ENCODE measurements around the gene PDSS2.

The PDSS2 gene

GRCh38 chr6:107235511-107235910 lies 223.9 kb downstream of the PDSS2 start:
- Histone ChIP-seq H3K4me3 (ENCODE audit: low read length in 2 of 2) (no peak overlapping the region), H3K9ac (ENCODE audit: low read depth, low read length, poor library complexity) (no peak overlapping the region), H3K4me1 (ENCODE audit: control insufficient read depth in 2 of 2, insufficient read depth in 1 of 2, low read depth in 1 of 2, low read length in 2 of 2) (no peaks in the 10 kb centered on the region), H2BK120ac (ENCODE audit: low read depth, low read length) (no peak overlapping the region), H2BK15ac (ENCODE audit: low read length) (no peak overlapping the region), H2BK5ac (ENCODE audit: low read length) (no peak overlapping the region), H3K18ac (ENCODE audit: low read length) (no peak overlapping the region), H2AFZ (ENCODE audit: low read length) (no peak overlapping the region), H3K14ac (ENCODE audit: low read length) (no peak overlapping the region), H2AK5ac (ENCODE audit: low read depth, low read length) (no peak overlapping the region), H3K9me3 (replicated peaks in 1 of 2; ENCODE audit: control insufficient read depth in 2 of 2, insufficient read depth in 1 of 2, low read depth in 1 of 2, low read length in 2 of 2) (peaks cover 0 to 8% of the 10 kb centered on the region in 2 donors), H3K4ac (ENCODE audit: low read length) (no peak overlapping the region), H4K8ac (ENCODE audit: low read depth, low read length) (no peak overlapping the region), H3K4me2 (ENCODE audit: insufficient read depth, low read length, poor library complexity, severe bottlenecking) (no peak overlapping the region), H3K36me3 (replicated peaks in 1 of 2; ENCODE audit: control insufficient read depth in 2 of 2, insufficient read depth in 2 of 2, low read length in 2 of 2) (no peaks in the 10 kb centered on the region), H3K23ac (ENCODE audit: low read depth, low read length, poor library complexity) (no peak overlapping the region), H3K27ac (replicated peaks; ENCODE audit: low read length) (no peak overlapping the region), H3K27me3 (ENCODE audit: control insufficient read depth in 3 of 3, insufficient read depth in 3 of 3, low read depth in 1 of 3, low read length in 3 of 3) (no peaks in the 10 kb centered on the region), H3K79me1 (ENCODE audit: low read depth, low read length) (no peaks in the 10 kb centered on the region), H4K91ac (ENCODE audit: low read depth, low read length, poor library complexity) (no peak overlapping the region), H2BK12ac (ENCODE audit: low read length) (no peak overlapping the region)
- DNase-seq (ENCODE audit: low spot score): no peak

- Histone ChIP-seq H2BK120ac (ENCODE audit: low read depth, low read length) (no peak overlapping the region), H3K4me2 (ENCODE audit: insufficient read depth, low read length, poor library complexity, severe bottlenecking) (no peak overlapping the region), H3K18ac (ENCODE audit: low read length) (no peak overlapping the region), H3K36me3 (replicated peaks in 1 of 2; ENCODE audit: control insufficient read depth in 2 of 2, insufficient read depth in 2 of 2, low read length in 2 of 2) (no peaks in the 10 kb centered on the region), H3K9me3 (replicated peaks in 1 of 2; ENCODE audit: control insufficient read depth in 2 of 2, insufficient read depth in 1 of 2, low read depth in 1 of 2, low read length in 2 of 2) (peaks cover 0 to 8% of the 10 kb centered on the region in 2 donors), H3K9ac (ENCODE audit: low read depth, low read length, poor library complexity) (no peak overlapping the region), H2AK5ac (ENCODE audit: low read depth, low read length) (no peak overlapping the region), H2BK15ac (ENCODE audit: low read length) (no peak overlapping the region), H4K8ac (ENCODE audit: low read depth, low read length) (no peak overlapping the region), H3K27me3 (ENCODE audit: control insufficient read depth in 3 of 3, insufficient read depth in 3 of 3, low read depth in 1 of 3, low read length in 3 of 3) (no peaks in the 10 kb centered on the region), H3K4me1 (ENCODE audit: control insufficient read depth in 2 of 2, insufficient read depth in 1 of 2, low read depth in 1 of 2, low read length in 2 of 2) (no peaks in the 10 kb centered on the region), H3K23ac (ENCODE audit: low read depth, low read length, poor library complexity) (no peak overlapping the region), H3K4ac (ENCODE audit: low read length) (no peak overlapping the region), H3K79me1 (ENCODE audit: low read depth, low read length) (no peaks in the 10 kb centered on the region), H4K91ac (ENCODE audit: low read depth, low read length, poor library complexity) (no peak overlapping the region), H3K4me3 (ENCODE audit: low read length in 2 of 2) (no peak overlapping the region), H2AFZ (ENCODE audit: low read length) (no peak overlapping the region), H3K27ac (replicated peaks; ENCODE audit: low read length) (no peak overlapping the region), H2BK12ac (ENCODE audit: low read length) (no peak overlapping the region), H3K14ac (ENCODE audit: low read length) (no peak overlapping the region), H2BK5ac (ENCODE audit: low read length) (no peak overlapping the region)
- DNase-seq (ENCODE audit: low spot score): no peak
- whole genome bisulfite sequencing, 2 donors (ENCODE audit: extremely low coverage in 2 of 2, insufficient read length in 2 of 2, insufficient replicate concordance in 1 of 2): no CpG with 5 or more reads among the region's 2 CpGs
These were observed 224.4 kb downstream of the PDSS2 start for GRCh38 chr6:107235007-107235406.

DNA sequence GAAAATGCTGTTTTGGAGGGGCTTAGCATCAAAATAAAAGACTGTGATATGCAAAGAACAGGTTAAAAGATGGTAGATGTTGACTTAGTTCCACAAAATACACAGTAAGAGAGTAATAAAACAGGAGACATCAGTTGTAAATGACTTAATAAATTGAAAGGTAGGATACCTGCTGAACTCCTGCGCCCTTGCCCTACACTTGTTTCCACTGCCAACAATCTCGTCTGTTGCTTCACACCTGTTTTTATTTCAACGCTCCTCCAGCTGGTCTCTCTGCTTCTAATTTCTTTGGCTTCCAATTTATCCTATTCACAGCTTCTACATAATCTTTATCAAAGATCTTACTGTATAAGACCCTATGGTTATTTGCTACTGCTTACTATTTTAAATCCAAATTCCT lies 228.1 kb downstream of the PDSS2 start:
- Histone ChIP-seq H2BK120ac (ENCODE audit: low read depth, low read length) (no peak overlapping the region), H2BK5ac (ENCODE audit: low read length) (no peak overlapping the region), H4K91ac (ENCODE audit: low read depth, low read length, poor library complexity) (no peak overlapping the region), H2BK15ac (ENCODE audit: low read length) (no peak overlapping the region), H2BK12ac (ENCODE audit: low read length) (no peak overlapping the region), H3K4me2 (ENCODE audit: insufficient read depth, low read length, poor library complexity, severe bottlenecking) (no peak overlapping the region), H2AFZ (ENCODE audit: low read length) (no peak overlapping the region), H3K4me1 (ENCODE audit: control insufficient read depth in 2 of 2, insufficient read depth in 1 of 2, low read depth in 1 of 2, low read length in 2 of 2) (no peaks in the 10 kb centered on the region), H3K27ac (replicated peaks; ENCODE audit: low read length) (no peak overlapping the region), H3K14ac (ENCODE audit: low read length) (no peak overlapping the region), H3K9ac (ENCODE audit: low read depth, low read length, poor library complexity) (no peak overlapping the region), H3K18ac (ENCODE audit: low read length) (no peak overlapping the region), H3K9me3 (replicated peaks in 1 of 2; ENCODE audit: control insufficient read depth in 2 of 2, insufficient read depth in 1 of 2, low read depth in 1 of 2, low read length in 2 of 2) (peaks cover 0 to 8% of the 10 kb centered on the region in 2 donors), H3K4me3 (ENCODE audit: low read length in 2 of 2) (no peak overlapping the region), H3K23ac (ENCODE audit: low read depth, low read length, poor library complexity) (no peak overlapping the region), H3K36me3 (replicated peaks in 1 of 2; ENCODE audit: control insufficient read depth in 2 of 2, insufficient read depth in 2 of 2, low read length in 2 of 2) (no peaks in the 10 kb centered on the region), H3K4ac (ENCODE audit: low read length) (no peak overlapping the region), H3K79me1 (ENCODE audit: low read depth, low read length) (no peaks in the 10 kb centered on the region), H3K27me3 (ENCODE audit: control insufficient read depth in 3 of 3, insufficient read depth in 3 of 3, low read depth in 1 of 3, low read length in 3 of 3) (no peaks in the 10 kb centered on the region), H4K8ac (ENCODE audit: low read depth, low read length) (no peak overlapping the region), H2AK5ac (ENCODE audit: low read depth, low read length) (no peak overlapping the region)
- no CpG with 5 or more reads among the region's 3 CpGs for WGBS, 2 donors (ENCODE audit: extremely low coverage in 2 of 2, insufficient read length in 2 of 2, insufficient replicate concordance in 1 of 2)
- DNase-seq (ENCODE audit: low spot score): no peak

DNA sequence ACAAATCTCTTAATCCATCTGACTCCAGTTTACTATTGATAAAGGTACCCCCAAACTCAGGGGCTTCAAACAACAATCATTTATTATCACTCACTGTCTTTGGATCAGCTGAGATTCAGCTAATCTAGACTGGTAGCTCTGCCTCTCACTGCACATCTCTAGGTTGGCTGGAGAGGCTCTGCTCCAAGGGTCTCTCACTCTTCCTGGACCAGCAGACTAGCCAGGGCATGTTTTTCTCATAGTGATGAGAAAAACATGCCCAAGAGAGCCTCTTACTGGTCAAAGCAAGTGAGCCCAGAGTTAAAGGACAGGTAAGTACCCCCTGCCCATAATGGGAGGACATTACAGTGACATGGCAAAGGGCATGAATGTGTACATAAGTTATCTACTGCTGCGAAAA lies 228.9 kb downstream of the PDSS2 start:
- no peak overlapping the region for H3K4ac ChIP-seq (ENCODE audit: low read length)
- H4K8ac ChIP-seq (ENCODE audit: low read depth, low read length): no peak overlapping the region
- WGBS, 2 donors (ENCODE audit: extremely low coverage in 2 of 2, insufficient read length in 2 of 2, insufficient replicate concordance in 1 of 2): no CpG with 5 or more reads among the region's 1 CpG

More for the DNA sequence above, 228.9 kb downstream of the PDSS2 start:
- Histone ChIP-seq H3K9me3 (replicated peaks in 1 of 2; ENCODE audit: control insufficient read depth in 2 of 2, insufficient read depth in 1 of 2, low read depth in 1 of 2, low read length in 2 of 2) (peaks cover 0 to 7% of the 10 kb centered on the region in 2 donors), H3K23ac (ENCODE audit: low read depth, low read length, poor library complexity) (no peak overlapping the region), H2AK5ac (ENCODE audit: low read depth, low read length) (no peak overlapping the region), H2BK15ac (ENCODE audit: low read length) (no peak overlapping the region), H3K4me3 (ENCODE audit: low read length in 2 of 2) (no peak overlapping the region), H3K14ac (ENCODE audit: low read length) (no peak overlapping the region), H3K27ac (replicated peaks; ENCODE audit: low read length) (no peak overlapping the region), H3K4me1 (ENCODE audit: control insufficient read depth in 2 of 2, insufficient read depth in 1 of 2, low read depth in 1 of 2, low read length in 2 of 2) (no peaks in the 10 kb centered on the region), H3K79me1 (ENCODE audit: low read depth, low read length) (no peaks in the 10 kb centered on the region), H3K9ac (ENCODE audit: low read depth, low read length, poor library complexity) (no peak overlapping the region), H2BK5ac (ENCODE audit: low read length) (no peak overlapping the region), H3K18ac (ENCODE audit: low read length) (no peak overlapping the region), H2AFZ (ENCODE audit: low read length) (no peak overlapping the region), H3K36me3 (replicated peaks in 1 of 2; ENCODE audit: control insufficient read depth in 2 of 2, insufficient read depth in 2 of 2, low read length in 2 of 2) (no peaks in the 10 kb centered on the region), H2BK12ac (ENCODE audit: low read length) (no peak overlapping the region), H4K91ac (ENCODE audit: low read depth, low read length, poor library complexity) (no peak overlapping the region), H3K27me3 (ENCODE audit: control insufficient read depth in 3 of 3, insufficient read depth in 3 of 3, low read depth in 1 of 3, low read length in 3 of 3) (no peaks in the 10 kb centered on the region), H3K4me2 (ENCODE audit: insufficient read depth, low read length, poor library complexity, severe bottlenecking) (no peak overlapping the region), H2BK120ac (ENCODE audit: low read depth, low read length) (no peak overlapping the region)
- no peak for DNase-seq (ENCODE audit: low spot score)

Measured in neuronal stem cell (in vitro differentiated cells).